Lung (tissue), 12 donors: ENCODE results near the gene LRRTM4. TPM values are rescaled to one million over a fixed set of nuclear protein-coding genes. Genes with fewer than 3 reads are reported as not detected.

Source experiments
- ATAC-seq: fragments of 200-7000 bp; cut with Tn5 transposase; one replicate; pipeline ENCODE4 v1.9.1; 2020; ENCODE audit warnings: moderate number of reproducible peaks; ENCODE audit not compliant: insufficient read depth, low FRiP score
- DNase-seq, 3 donors: peaks; one replicate each; pipeline ENCODE4 v3.0.0-alpha.2; 2013 to 2017
- H3K27ac ChIP-seq, 2 donors: one replicate each; pipeline ENCODE4 v1.5.1; 2013; ENCODE audit warnings: mild to moderate bottlenecking in 2 of 2, moderate library complexity in 2 of 2, control low read depth in 1 of 2, inconsistent platforms in 1 of 2, low read depth in 1 of 2, low read length in 1 of 2
- H3K27me3 ChIP-seq, 3 donors: one replicate each; pipeline ENCODE4 v1.5.1; 2013; ENCODE audit warnings: low read length in 2 of 3; ENCODE audit not compliant: control insufficient read depth in 3 of 3, insufficient read depth in 3 of 3
- H3K36me3 ChIP-seq, 4 donors: one replicate each; pipeline ENCODE4 v1.5.1; 2013; ENCODE audit warnings: low read length in 4 of 4, mild to moderate bottlenecking in 1 of 4, moderate library complexity in 1 of 4; ENCODE audit not compliant: control insufficient read depth in 4 of 4, insufficient read depth in 4 of 4
- H3K4me1 ChIP-seq, 5 donors: one replicate each; pipeline ENCODE4 v1.5.1; 2013; ENCODE audit warnings: low read length in 5 of 5, mild to moderate bottlenecking in 2 of 5, moderate library complexity in 1 of 5; ENCODE audit not compliant: control insufficient read depth in 5 of 5, insufficient read depth in 5 of 5
- H3K4me3 ChIP-seq: one replicate; pipeline ENCODE4 v1.5.1; 2013; ENCODE audit warnings: mild to moderate bottlenecking, control low read depth, moderate library complexity
- H3K9ac ChIP-seq, 2 donors: one replicate each; pipeline ENCODE4 v1.5.1; 2013; ENCODE audit warnings: low read length in 2 of 2, control low read depth in 1 of 2; ENCODE audit not compliant: insufficient read depth in 1 of 2
- H3K9me3 ChIP-seq, 4 donors: one replicate each; pipeline ENCODE4 v1.5.1; 2013; ENCODE audit warnings: low read length in 3 of 4, mild to moderate bottlenecking in 1 of 4, moderate library complexity in 1 of 4; ENCODE audit not compliant: control insufficient read depth in 4 of 4, insufficient read depth in 3 of 4
- CTCF ChIP-seq: IDR thresholded peaks from 2 replicates; pipeline ENCODE4 v1.5.1; 2012; ENCODE audit warnings: mild to moderate bottlenecking; ENCODE audit errors: control extremely low read depth, extremely low read depth
- WGBS, 2 donors: extraction: QIAGEN DNeasy Blood & Tissue Kit; methylation state at CpG; one replicate each; pipeline ENCODE4 v1.1.7; 2013; 5-methylcytosine and 5-hydroxymethylcytosine counted together
- polyA plus RNA-seq, 2 donors: library from polyadenylated mRNA; stranded (reverse); fragments of 200-250 nt; gene quantifications; one replicate each; pipeline ENCODE4 v1.2.1, GENCODE V29; 2013
- total RNA-seq, 2 donors: library from RNA; depleted of rRNA in 1 of 2; stranded (reverse); fragments of >200 nt in 1 of 2; gene quantifications; one replicate each; pipeline ENCODE4 v1.2.1, GENCODE V29; 2014 to 2021
- donor health status: control.
- donor health status: control.
- donor health status: Bipolar disorder and iron deficiency.
- donor health status: healthy.
- donor health status: DM: yes; HTN: yes; CAD: no.

Gene LRRTM4
- total and polyA plus RNA-seq, 4 donors, result 0.08 to 9.2 (median 1.2) TPM; not detected in 1

GRCh38 chr2:77005522-77005921 is 516.7 kb downstream of the LRRTM4 start:
- no peaks in the 10 kb centered on the region for H3K27me3 ChIP-seq
- H3K4me1 ChIP-seq, result peaks cover 0 to 6% (median 0%) of the 10 kb centered on the region in 5 donors
- no peaks in the 10 kb centered on the region for H3K9me3 ChIP-seq
- no peak for DNase-seq
- 97 to 98% methylated on average over 2 of the region's 2 CpGs for WGBS, 2 donors
- H3K4me3 ChIP-seq, result no peak overlapping the region
- no peak overlapping the region for H3K27ac ChIP-seq
- no peak for TF ChIP-seq CTCF
- no peak for ATAC-seq
- H3K36me3 ChIP-seq, result no peaks in the 10 kb centered on the region
- H3K9ac ChIP-seq, result no peak overlapping the region

- 91 to 96% methylated on average over 1 of the region's 1 CpG for WGBS, 2 donors
- Histone ChIP-seq H3K4me3 (no peak overlapping the region), H3K4me1 (no peaks in the 10 kb centered on the region), H3K27me3 (no peaks in the 10 kb centered on the region), H3K9ac (no peak overlapping the region), H3K27ac (no peak overlapping the region), H3K36me3 (no peaks in the 10 kb centered on the region), H3K9me3 (no peaks in the 10 kb centered on the region)
- no peak for DNase-seq
- no peak for ATAC-seq
- TF ChIP-seq CTCF, result no peak
Observed at GRCh38 chr2:77001895-77002294, 520.3 kb downstream of the LRRTM4 start.

GRCh38 chr2:76998704-76999103 is 523.5 kb downstream of the LRRTM4 start:
- H3K27me3 ChIP-seq, result no peaks in the 10 kb centered on the region
- no peak overlapping the region for H3K4me3 ChIP-seq
- H3K9ac ChIP-seq, result no peak overlapping the region
- no peak overlapping the region for H3K27ac ChIP-seq
- DNase-seq (no peak), ATAC-seq (no peak)
- no peaks in the 10 kb centered on the region for H3K9me3 ChIP-seq
- no peaks in the 10 kb centered on the region for H3K4me1 ChIP-seq
- no peak for TF ChIP-seq CTCF
- H3K36me3 ChIP-seq, result no peaks in the 10 kb centered on the region
- WGBS, 2 donors, result 70 to 76% methylated on average over 3 of the region's 3 CpGs

GRCh38 chr2:76998152-76998551 is 524.0 kb downstream of the LRRTM4 start:
- no peak overlapping the region for H3K9ac ChIP-seq
- no peak overlapping the region for H3K4me3 ChIP-seq
- TF ChIP-seq CTCF, result no peak
- no peak for DNase-seq
- H3K4me1 ChIP-seq, result no peaks in the 10 kb centered on the region
- no peak overlapping the region for H3K27ac ChIP-seq
- no peaks in the 10 kb centered on the region for H3K9me3 ChIP-seq
- H3K36me3 ChIP-seq, result no peaks in the 10 kb centered on the region
- no peaks in the 10 kb centered on the region for H3K27me3 ChIP-seq
- no peak for ATAC-seq
